ENCODE measurements around the gene HADHA.

- TF ChIP-seq, protein P1, sequence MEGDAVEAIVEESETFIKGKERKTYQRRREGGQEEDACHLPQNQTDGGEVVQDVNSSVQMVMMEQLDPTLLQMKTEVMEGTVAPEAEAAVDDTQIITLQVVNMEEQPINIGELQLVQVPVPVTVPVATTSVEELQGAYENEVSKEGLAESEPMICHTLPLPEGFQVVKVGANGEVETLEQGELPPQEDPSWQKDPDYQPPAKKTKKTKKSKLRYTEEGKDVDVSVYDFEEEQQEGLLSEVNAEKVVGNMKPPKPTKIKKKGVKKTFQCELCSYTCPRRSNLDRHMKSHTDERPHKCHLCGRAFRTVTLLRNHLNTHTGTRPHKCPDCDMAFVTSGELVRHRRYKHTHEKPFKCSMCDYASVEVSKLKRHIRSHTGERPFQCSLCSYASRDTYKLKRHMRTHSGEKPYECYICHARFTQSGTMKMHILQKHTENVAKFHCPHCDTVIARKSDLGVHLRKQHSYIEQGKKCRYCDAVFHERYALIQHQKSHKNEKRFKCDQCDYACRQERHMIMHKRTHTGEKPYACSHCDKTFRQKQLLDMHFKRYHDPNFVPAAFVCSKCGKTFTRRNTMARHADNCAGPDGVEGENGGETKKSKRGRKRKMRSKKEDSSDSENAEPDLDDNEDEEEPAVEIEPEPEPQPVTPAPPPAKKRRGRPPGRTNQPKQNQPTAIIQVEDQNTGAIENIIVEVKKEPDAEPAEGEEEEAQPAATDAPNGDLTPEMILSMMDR (IDR thresholded peaks at IDR 0.05; ENCODE audit: insufficient read depth, low read length): no peak
- TF ChIP-seq POLR2AphosphoS5 (IDR thresholded peaks at IDR 0.05; ENCODE audit: low read depth): no peak
Measured at GRCh38 chr2:26191316-26192159, 52.9 kb downstream of the HADHA start.

Measured in HL-60 (cell line).